ENCODE results near the gene MORN1.

MORN1 gene

DNA sequence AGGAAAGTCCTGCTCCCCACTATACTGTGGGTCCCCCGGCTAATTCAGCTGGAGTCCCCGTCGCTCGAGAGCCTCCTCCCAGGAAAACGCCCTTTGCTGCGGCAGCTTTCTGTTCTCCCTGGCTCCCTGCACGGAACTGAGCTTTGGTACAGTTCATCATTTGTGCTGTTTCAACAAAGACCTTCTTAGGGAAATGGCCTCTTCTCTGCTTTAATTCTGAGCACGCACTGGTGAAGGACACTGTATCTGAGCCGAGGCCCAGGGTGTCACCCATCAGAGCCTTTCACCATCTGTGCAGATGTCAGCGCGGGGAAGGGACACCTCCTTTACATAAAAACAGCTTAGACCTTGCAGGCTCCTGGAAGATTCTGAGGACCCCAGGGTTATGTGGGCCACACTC lies 34.5 kb upstream of the MORN1 start:
- DNase-seq (ENCODE audit: extremely low read depth, insufficient read length), result no peak
- TF ChIP-seq, protein P1, sequence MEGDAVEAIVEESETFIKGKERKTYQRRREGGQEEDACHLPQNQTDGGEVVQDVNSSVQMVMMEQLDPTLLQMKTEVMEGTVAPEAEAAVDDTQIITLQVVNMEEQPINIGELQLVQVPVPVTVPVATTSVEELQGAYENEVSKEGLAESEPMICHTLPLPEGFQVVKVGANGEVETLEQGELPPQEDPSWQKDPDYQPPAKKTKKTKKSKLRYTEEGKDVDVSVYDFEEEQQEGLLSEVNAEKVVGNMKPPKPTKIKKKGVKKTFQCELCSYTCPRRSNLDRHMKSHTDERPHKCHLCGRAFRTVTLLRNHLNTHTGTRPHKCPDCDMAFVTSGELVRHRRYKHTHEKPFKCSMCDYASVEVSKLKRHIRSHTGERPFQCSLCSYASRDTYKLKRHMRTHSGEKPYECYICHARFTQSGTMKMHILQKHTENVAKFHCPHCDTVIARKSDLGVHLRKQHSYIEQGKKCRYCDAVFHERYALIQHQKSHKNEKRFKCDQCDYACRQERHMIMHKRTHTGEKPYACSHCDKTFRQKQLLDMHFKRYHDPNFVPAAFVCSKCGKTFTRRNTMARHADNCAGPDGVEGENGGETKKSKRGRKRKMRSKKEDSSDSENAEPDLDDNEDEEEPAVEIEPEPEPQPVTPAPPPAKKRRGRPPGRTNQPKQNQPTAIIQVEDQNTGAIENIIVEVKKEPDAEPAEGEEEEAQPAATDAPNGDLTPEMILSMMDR (IDR thresholded peaks at IDR 0.05; ENCODE audit: insufficient read depth, low read length, poor library complexity, severe bottlenecking), result no peak
- Histone ChIP-seq H3K4me3 (replicated peaks; ENCODE audit: low read depth, low read length) (no peak overlapping the region), H3K36me3 (ENCODE audit: control insufficient read depth, insufficient read depth, low read length) (no peaks in the 10 kb centered on the region), H3K27me3 (replicated peaks; ENCODE audit: control insufficient read depth, insufficient read depth, low read length) (no peaks in the 10 kb centered on the region)

DNA sequence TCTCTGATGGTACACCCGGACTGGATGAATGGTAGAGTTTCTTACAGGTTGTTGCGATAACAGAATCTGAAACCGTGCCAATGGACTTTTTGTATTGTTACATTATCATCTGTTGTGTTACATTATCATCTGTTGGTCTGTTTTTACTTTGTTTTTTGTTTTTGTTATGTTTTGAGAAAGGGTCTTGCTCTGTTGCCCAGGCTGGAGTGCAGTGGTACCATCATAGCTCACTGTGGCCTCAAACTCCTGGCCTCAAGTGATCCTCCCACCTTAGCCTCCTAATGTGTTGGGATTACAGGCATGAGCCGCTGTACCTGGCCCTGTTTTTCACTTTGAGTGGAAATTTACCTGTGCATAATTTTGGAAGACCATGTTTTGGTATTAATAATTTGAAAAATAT lies 31.2 kb upstream of the MORN1 start:
- Histone ChIP-seq H3K36me3 (ENCODE audit: control insufficient read depth, insufficient read depth, low read length) (no peaks in the 10 kb centered on the region), H3K27me3 (replicated peaks; ENCODE audit: control insufficient read depth, insufficient read depth, low read length) (no peaks in the 10 kb centered on the region), H3K4me3 (replicated peaks; ENCODE audit: low read depth, low read length) (no peak overlapping the region)
- no peak for DNase-seq (ENCODE audit: extremely low read depth, insufficient read length)
- TF ChIP-seq, protein P1 (IDR thresholded peaks at IDR 0.05; ENCODE audit: insufficient read depth, low read length, poor library complexity, severe bottlenecking), result no peak

DNA sequence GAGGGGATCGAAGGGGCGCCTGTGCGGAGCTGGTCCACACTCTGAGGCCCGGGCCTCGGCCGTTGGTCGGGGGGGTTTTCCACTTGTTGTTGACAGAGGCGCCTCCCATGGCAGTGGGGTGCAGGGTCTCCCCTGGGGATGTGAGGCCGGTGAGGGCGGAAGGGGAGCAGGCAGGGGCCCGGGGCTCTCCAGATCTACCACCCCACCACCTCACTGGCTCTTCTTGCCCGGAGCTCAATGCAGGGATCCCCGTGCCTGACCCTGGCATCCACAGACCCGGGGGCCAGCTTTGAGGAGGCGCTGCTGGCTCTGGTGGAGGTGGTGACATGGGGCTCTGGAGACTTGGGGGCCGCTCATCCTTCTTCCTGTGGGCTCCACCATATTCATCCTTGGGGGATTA lies 28.1 kb upstream of the MORN1 start:
- DNase-seq (ENCODE audit: extremely low read depth, insufficient read length), result no peak
- no peaks in the 10 kb centered on the region for H3K27me3 ChIP-seq (replicated peaks; ENCODE audit: control insufficient read depth, insufficient read depth, low read length)
- TF ChIP-seq, protein P1 (IDR thresholded peaks at IDR 0.05; ENCODE audit: insufficient read depth, low read length, poor library complexity, severe bottlenecking), result no peak
- H3K4me3 ChIP-seq (replicated peaks; ENCODE audit: low read depth, low read length), result no peak overlapping the region
- H3K36me3 ChIP-seq (ENCODE audit: control insufficient read depth, insufficient read depth, low read length), result no peaks in the 10 kb centered on the region

DNA sequence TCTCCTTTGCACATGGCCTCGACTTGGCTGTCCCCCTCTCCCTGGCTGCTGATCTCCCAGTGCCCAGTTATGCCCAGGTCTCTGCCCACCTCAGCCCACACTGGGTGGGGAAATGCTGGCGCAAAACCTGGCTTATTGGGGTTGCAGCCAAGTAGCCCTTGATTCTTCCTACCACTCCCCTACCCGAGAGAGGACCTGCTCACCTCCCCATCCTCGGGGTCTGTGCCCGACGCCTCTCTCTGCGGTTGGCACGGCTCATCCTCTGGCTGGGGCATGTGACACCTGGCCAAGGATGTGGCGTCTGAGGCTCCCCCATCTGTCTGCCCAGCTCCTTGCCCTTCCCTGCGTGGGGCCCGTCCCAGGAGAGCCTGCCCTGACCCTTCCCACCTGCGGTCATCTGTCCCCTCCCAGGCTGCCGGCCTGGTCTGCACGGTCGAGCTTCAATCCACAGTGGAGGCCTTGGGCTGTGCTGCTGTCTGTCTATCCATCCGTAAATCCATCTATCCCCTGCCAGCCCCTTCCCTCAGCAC lies 27.5 kb upstream of the MORN1 start:
- Histone ChIP-seq H3K36me3 (ENCODE audit: control insufficient read depth, insufficient read depth, low read length) (no peaks in the 10 kb centered on the region), H3K27me3 (replicated peaks; ENCODE audit: control insufficient read depth, insufficient read depth, low read length) (no peaks in the 10 kb centered on the region), H3K4me3 (replicated peaks; ENCODE audit: low read depth, low read length) (no peak overlapping the region)
- TF ChIP-seq, protein P1 (IDR thresholded peaks at IDR 0.05; ENCODE audit: insufficient read depth, low read length, poor library complexity, severe bottlenecking), result no peak
- no peak for DNase-seq (ENCODE audit: extremely low read depth, insufficient read length)

DNA sequence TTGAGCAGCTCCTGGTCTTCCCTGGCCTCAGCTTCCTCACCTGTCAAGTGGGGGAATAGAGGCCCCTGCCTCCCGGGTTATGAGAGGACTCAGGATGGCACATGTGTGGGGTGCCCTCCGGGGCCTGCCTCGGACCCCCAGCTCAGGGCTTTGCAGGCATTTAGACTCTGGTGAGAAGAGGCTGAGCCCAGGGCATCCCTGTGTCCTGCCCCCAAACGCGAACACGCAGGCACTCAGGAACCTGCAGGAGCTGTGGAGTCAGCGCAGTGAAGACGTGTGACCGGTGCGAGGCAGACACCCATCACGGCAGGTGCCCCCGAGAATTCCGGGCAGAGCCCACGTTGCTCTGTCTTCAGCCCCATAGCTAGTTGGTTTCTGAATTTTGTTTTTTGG lies 26.5 kb upstream of the MORN1 start:
- Histone ChIP-seq H3K4me3 (replicated peaks; ENCODE audit: low read depth, low read length) (no peak overlapping the region), H3K36me3 (ENCODE audit: control insufficient read depth, insufficient read depth, low read length) (no peaks in the 10 kb centered on the region), H3K27me3 (replicated peaks; ENCODE audit: control insufficient read depth, insufficient read depth, low read length) (no peaks in the 10 kb centered on the region)
- no peak for DNase-seq (ENCODE audit: extremely low read depth, insufficient read length)
- TF ChIP-seq, protein P1 (IDR thresholded peaks at IDR 0.05; ENCODE audit: insufficient read depth, low read length, poor library complexity, severe bottlenecking), result no peak

All from GM06990 (cell line).